Right lung (tissue), 5 donors: Measurements from ENCODE around the gene RPS25. TPM values are rescaled to one million over a fixed set of nuclear protein-coding genes. Genes with fewer than 3 reads are reported as not detected.
"Not testable (repeated sequence)": the region's sequence is repeated elsewhere in the genome, so short reads cannot be mapped to it uniquely, and the experiment has no call there.

ENCODE experiments used
- DNase-seq, 2 donors: peaks; one replicate each; pipeline ENCODE4 v3.0.0-alpha.2; 2013
- polyA plus RNA-seq, 5 donors: library from polyadenylated mRNA; unstranded; fragments of 120-200 nt; gene quantifications; one replicate each; pipeline versions ENCODE4 v1.2.1 to v1.2.3, GENCODE V29; 2013; ENCODE audit warnings: inconsistent platforms in 1 of 5, low replicate concordance in 1 of 5; ENCODE audit not compliant: insufficient read length in 5 of 5, insufficient read depth in 1 of 5

RPS25 gene
- polyA plus RNA-seq, 5 donors, result 1,442 to 1,768 (median 1,521) TPM

- no peak for DNase-seq
These were observed 37.8 kb downstream of the RPS25 start for GRCh38 chr11:118980191-118980881.

- DNase-seq, result no peak
These were observed 38.7 kb downstream of the RPS25 start for GRCh38 chr11:118979434-118979833.

- DNase-seq, result no peak
These were observed 42.1 kb downstream of the RPS25 start for GRCh38 chr11:118975771-118976709.

- DNase-seq, result no peak
These were observed 44.2 kb downstream of the RPS25 start for GRCh38 chr11:118973985-118974384.

- no peak for DNase-seq
These were observed 46.5 kb downstream of the RPS25 start, which contains the start of gene FOXR1 for GRCh38 chr11:118971646-118972045. Gene FOXR1 (plus strand): TSS chr11:118971761. CDS start chr11:118971932, 171 bp downstream.

GRCh38 chr11:118969508-118969907 is 48.6 kb downstream of the RPS25 start:
- DNase-seq, result not testable (repeated sequence)

Other genes with a start within 250 kb of the RPS25 start
- 100 to 1,000 TPM in 4 of 5 donors, 10 to 100 TPM in 1; 96.5 to 140 (median 127) TPM for gene DDX6, start 227.2 kb downstream of the RPS25 start, polyA plus RNA-seq
- gene CXCR5, start 134.5 kb downstream of the RPS25 start, polyA plus RNA-seq, result not detected
- 10 to 100 TPM; 27.4 to 65.1 (median 52.0) TPM for gene BCL9L, start 92.4 kb downstream of the RPS25 start, polyA plus RNA-seq
- 1 to 10 TPM; 1.9 to 3.8 (median 3.4) TPM for gene UPK2, start 62.0 kb downstream of the RPS25 start, polyA plus RNA-seq
- gene FOXR1, start 46.6 kb downstream of the RPS25 start, polyA plus RNA-seq, result under 1 TPM in 2 of 5 donors, not detected in 3; 0.10 to 0.27 TPM
- gene CENATAC, start 20.2 kb downstream of the RPS25 start, polyA plus RNA-seq, result 10 to 100 TPM; 31.7 to 44.6 (median 38.3) TPM
- gene TRAPPC4, start 423 bp upstream of the RPS25 start, polyA plus RNA-seq, result 10 to 100 TPM; 67.9 to 96.9 (median 72.4) TPM
- 10 to 100 TPM; 23.1 to 30.1 (median 24.3) TPM for gene SLC37A4, start 12.5 kb upstream of the RPS25 start, polyA plus RNA-seq
- 10 to 100 TPM; 62.2 to 92.3 (median 70.6) TPM for gene HYOU1, start 38.9 kb upstream of the RPS25 start, polyA plus RNA-seq
- gene VPS11, start 49.5 kb upstream of the RPS25 start, polyA plus RNA-seq, result 10 to 100 TPM; 49.5 to 61.1 (median 54.0) TPM
- 10 to 100 TPM; 21.9 to 33.8 (median 25.8) TPM for gene HMBS, start 66.5 kb upstream of the RPS25 start, polyA plus RNA-seq
- gene DPAGT1, start 83.5 kb upstream of the RPS25 start, polyA plus RNA-seq, result 10 to 100 TPM; 45.2 to 54.4 (median 51.1) TPM
- gene C2CD2L, start 89.0 kb upstream of the RPS25 start, polyA plus RNA-seq, result 1 to 10 TPM; 6.2 to 9.8 (median 9.0) TPM
- 10 to 100 TPM; 31.5 to 44.4 (median 36.4) TPM for gene HINFP, start 103.2 kb upstream of the RPS25 start, polyA plus RNA-seq
- gene ABCG4, start 130.7 kb upstream of the RPS25 start, polyA plus RNA-seq, result 1 to 10 TPM; 1.0 to 1.4 (median 1.2) TPM
- 10 to 100 TPM in 2 of 5 donors, 1 to 10 TPM in 3; 9.5 to 14.4 (median 9.9) TPM for gene NLRX1, start 150.4 kb upstream of the RPS25 start, polyA plus RNA-seq
- 1 to 10 TPM in 3 of 5 donors, under 1 TPM in 2; 0.38 to 1.3 (median 1.1) TPM for gene NHERF4, start 167.1 kb upstream of the RPS25 start, polyA plus RNA-seq
- 10 to 100 TPM; 16.1 to 22.8 (median 20.5) TPM for gene CBL, start 188.0 kb upstream of the RPS25 start, polyA plus RNA-seq